Measurements from ENCODE around the gene PTGIS.
"Not testable (repeated sequence)": the region's sequence is repeated elsewhere in the genome, so short reads cannot be mapped to it uniquely, and the experiment has no call there.

The PTGIS gene

GRCh38 chr20:49567421-49568277, at the start of gene PTGIS:
PTGIS (minus strand) TSS chr20:49568137; CDS start chr20:49568116, 21 bp downstream.
- no peak for FAIRE-seq

- not testable (repeated sequence) for FAIRE-seq
Measured at GRCh38 chr20:49617394-49617793, 49.5 kb upstream of the PTGIS start.

DNA sequence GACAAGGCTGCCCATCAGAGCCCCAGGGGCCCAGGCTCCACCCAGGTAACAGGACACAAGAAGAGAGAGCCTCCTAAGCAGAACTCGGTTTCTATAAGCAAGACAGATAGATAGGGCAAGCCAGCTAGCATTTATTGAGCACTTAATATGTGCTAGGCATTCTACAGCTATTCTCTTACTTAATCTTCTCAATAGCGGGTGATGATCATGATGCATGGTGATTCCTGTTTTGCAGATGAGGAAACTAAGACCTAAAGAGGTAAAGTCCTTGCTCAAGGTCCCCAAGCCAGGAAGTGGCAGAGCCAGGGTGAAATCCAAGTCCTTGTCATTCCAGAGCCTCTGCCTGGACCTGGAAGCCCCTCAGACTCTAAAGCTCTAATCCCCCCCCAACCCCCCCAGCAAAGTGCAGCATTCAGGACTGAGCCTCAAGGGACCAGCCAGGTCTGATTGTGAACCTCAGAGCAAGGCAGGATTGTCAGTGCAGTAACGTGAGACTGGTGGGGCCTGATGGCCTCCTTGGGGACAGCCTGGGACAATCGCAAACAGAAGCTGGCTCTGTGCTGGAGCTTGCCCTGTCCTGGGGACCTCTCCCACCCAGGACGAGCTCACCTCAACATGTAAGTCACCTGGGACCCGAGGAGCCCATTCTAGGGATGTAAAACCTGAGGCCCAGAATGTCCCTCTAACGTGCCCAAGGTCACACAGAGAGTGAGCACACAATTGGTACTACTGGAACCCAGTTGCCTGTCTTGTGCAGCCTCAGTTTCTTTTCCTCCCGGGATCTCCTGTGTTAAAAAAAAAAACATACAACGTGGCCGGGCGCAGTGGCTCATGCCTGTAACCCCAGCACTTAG, 48.4 kb upstream of the PTGIS start:
- FAIRE-seq, result no peak

GRCh38 chr20:49615401-49616153, 47.6 kb upstream of the PTGIS start:
- FAIRE-seq, result no peak

DNA sequence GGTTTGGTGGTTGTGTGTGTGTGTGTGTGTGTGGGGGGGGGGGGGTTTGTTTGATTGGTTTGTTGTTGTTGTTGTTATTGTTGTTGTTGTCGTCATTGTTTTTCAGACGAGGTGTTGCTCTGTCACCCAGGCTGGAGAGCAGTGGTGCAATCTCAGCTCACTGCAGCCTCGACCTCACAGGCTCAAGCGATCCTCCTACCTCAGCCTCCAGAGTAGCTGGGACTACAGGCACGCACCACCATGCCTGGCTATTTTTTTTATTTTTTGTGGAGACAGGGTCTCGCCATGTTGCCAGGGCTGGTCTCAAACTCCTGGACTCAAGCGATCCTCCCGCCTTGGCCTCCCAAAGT, 47.1 kb upstream of the PTGIS start:
- FAIRE-seq, result not testable (repeated sequence)

- no peak for FAIRE-seq
Measured at GRCh38 chr20:49614338-49615050, 46.6 kb upstream of the PTGIS start.

DNA sequence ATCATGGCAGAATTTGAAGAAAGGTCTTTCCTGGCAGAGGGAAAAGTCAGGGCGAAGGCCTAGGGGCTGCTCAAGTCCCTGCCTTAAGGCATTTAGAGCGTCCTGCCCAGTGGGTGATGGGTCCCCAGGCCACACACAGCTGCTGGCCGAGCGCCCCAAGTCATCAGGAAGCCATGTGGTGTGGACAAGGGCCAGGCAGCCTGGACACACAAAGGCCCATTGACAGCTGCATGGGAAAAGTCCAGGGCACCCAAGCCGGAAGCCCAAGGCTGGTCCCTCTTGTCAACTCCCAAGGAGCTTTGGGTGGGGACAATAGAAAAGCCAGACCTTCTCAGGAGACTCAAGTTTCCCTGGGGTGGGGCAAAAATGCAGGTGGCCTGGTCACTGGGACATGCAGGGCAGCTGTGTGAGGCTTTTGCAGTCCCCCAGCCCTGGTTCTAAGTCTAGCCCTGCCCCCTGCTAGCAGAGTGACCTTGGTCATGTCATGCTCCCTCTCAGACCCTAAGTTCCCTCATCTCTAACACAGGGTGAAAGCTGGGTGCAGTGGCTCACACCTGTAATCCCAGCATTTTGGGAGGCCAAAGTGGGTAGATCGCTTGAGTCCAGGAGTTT, 44.3 kb upstream of the PTGIS start:
- FAIRE-seq, result no peak

DNA sequence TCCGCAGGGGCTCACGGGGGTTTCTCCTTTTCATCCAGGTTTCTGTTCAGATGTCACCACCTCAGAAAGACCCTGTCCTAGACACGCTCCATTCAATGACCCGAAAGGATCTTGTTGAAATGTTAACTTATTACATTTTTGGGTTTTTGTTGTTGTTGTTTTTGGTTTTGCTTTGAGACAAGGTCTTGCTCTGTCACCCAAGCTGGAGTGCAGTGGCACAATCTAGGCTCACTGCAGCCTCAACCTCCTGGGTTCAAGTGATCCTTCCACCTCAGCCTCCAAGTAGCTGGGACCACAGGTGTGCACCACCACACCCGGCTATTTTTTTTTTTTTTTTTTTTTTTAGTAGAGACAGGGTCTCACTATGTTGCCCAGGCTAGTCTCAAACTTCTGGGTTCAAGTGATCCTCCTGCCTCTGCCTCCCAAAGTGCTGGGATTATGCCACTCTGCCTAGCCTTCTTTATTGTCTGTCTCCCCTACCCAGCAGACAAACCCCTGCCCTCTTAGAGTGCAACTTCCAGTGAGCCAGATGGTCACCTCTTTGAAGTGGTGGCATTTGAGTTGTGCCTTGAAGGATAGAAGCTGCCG, 43.7 kb upstream of the PTGIS start:
- not testable (repeated sequence) for FAIRE-seq

- FAIRE-seq, result no peak
Measured at GRCh38 chr20:49610691-49611538, 43.0 kb upstream of the PTGIS start.

DNA sequence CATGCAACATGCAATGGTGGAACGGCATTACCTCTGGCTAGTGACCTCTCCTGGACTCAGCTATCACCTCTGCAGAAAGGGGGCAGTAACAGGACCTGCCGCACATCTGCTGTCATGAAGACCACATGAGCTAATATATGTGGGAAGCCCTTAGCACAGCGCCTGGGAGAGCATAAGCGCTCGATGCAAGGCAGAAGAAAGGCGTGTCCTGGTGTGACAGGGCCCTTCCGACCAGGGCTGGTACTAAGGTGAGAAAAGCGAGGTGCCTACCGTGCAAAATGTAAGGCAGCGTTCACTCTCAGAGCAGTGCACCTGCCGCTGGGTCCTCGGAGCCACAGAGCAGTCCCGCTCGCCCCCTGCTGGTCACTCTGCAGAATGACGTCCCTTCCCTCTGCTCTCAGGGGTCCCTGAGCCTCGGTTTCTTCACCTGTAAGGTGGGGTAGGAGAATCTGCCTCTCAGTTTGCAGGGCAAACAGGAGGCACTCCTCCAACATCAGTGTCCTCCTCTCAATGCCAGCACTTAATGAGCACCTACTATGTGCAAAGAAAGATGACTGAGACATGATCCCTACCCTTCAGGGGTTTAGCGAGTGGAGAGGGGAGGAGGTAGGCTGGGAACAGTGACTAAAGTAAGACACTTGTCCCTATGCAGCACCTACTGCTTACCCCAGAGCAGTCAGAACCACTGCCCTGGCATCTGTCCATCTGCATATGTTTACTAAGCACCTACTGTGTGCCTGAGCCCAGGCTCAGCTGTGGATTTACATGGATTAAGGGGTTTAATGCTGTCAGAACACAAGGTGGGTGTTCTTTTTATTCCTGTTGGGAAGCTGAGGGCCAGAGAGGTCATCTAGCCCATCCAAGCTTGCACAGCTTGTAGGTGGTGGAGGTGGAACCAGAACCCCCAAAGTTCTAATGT, 41.1 kb upstream of the PTGIS start:
- no peak for FAIRE-seq

DNA sequence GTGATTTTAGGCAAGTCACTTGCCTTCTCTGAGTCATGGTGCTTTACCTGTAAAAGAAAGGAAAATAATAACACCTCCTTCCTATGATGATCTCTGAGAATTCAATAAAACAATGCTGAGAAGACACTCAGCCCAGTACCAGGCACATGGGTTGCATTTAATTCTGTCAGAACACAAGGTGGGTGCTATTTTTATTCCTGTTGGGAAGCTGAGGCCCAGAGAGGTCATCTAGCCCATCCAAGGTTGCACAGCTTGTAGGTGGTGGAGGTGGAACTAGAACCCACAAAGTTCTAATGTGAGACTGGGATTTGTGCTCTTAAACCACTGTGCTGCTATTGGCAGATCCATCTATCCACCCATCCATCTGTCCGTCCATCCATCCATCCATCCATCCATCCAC, 39.6 kb upstream of the PTGIS start:
- FAIRE-seq, result no peak

GRCh38 chr20:49603209-49603627, 35.3 kb upstream of the PTGIS start:
- no peak for FAIRE-seq

- no peak for FAIRE-seq
Measured at GRCh38 chr20:49602345-49603208, 34.6 kb upstream of the PTGIS start.

- FAIRE-seq, result no peak
Measured at GRCh38 chr20:49601153-49601924, 33.4 kb upstream of the PTGIS start.

DNA sequence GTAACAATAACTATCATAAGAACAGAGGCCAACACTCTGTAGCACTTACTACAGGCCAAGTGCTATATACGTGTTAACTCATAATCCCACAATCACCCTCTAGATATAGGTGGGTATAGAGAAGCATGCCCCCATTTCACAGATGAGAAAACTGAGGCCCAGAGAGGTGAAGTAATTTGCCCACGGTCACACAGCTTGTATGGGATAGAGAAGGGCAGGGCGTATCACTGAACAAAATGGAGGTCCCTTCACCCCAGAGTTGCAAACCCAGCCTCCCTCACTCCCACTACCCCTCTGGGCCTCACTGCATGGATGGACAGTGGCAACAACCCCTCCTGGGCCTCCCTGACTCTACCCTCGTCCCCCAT, 31.8 kb upstream of the PTGIS start:
- no peak for FAIRE-seq

GRCh38 chr20:49597825-49598395, 30.0 kb upstream of the PTGIS start:
- no peak for FAIRE-seq
